Astrocyte (in vitro differentiated cells and primary cell): ENCODE results near the gene CCSER1. TPM values are rescaled to one million over a fixed set of nuclear protein-coding genes. Genes with fewer than 3 reads are reported as not detected.

Experiments used
- DNase-seq: peaks from one replicate; pipeline ENCODE4 v3.0.0-alpha.2; 2010; ENCODE audit warnings: low read depth
- FAIRE-seq: peaks from 2 replicates; lab custom pipeline; 2011; peaks lifted over from hg19 to GRCh38; lab: Jason Lieb, UNC
- H2AFZ ChIP-seq: 2 replicates; pipeline ENCODE4 v1.6.0; 2012; ENCODE audit warnings: low read depth, low read length, inconsistent platforms
- H3K27ac ChIP-seq: 2 replicates; pipeline ENCODE4 v1.5.1; 2011; ENCODE audit warnings: low read depth, low read length, inconsistent platforms
- H3K27me3 ChIP-seq: 2 replicates; pipeline ENCODE4 v1.6.0; 2011; ENCODE audit warnings: low read length, inconsistent platforms; ENCODE audit not compliant: insufficient read depth
- H3K36me3 ChIP-seq: 2 replicates; pipeline ENCODE4 v1.5.1; 2011; ENCODE audit warnings: low read length, inconsistent platforms; ENCODE audit not compliant: insufficient read depth
- H3K4me1 ChIP-seq: 2 replicates; pipeline ENCODE4 v1.5.1; 2011; ENCODE audit warnings: low read length, inconsistent platforms; ENCODE audit not compliant: insufficient read depth
- H3K4me2 ChIP-seq: 2 replicates; pipeline ENCODE4 v1.6.0; 2012; ENCODE audit warnings: low read length, inconsistent platforms
- H3K4me3 ChIP-seq: 2 replicates; pipeline ENCODE4 v1.5.1; 2011; ENCODE audit warnings: low read depth, mild to moderate bottlenecking, low read length, inconsistent platforms; ENCODE audit not compliant: insufficient read depth
- H3K79me2 ChIP-seq: 2 replicates; pipeline ENCODE4 v1.6.0; 2012; ENCODE audit warnings: mild to moderate bottlenecking, low read length, inconsistent platforms; ENCODE audit not compliant: insufficient read depth
- H3K9ac ChIP-seq: 2 replicates; pipeline ENCODE4 v1.6.0; 2012; ENCODE audit warnings: mild to moderate bottlenecking, low read length, inconsistent platforms
- H3K9me3 ChIP-seq: 2 replicates; pipeline ENCODE4 v1.5.1; 2012; ENCODE audit warnings: low read depth, mild to moderate bottlenecking, low read length, inconsistent platforms; ENCODE audit not compliant: insufficient read depth
- H4K20me1 ChIP-seq: 2 replicates; pipeline ENCODE4 v1.6.0; 2012; ENCODE audit warnings: low read length, inconsistent platforms; ENCODE audit not compliant: insufficient read depth
- H3K27ac Mint-ChIP-seq: one replicate; pipeline ENCODE4 v1.8.0; 2021; ENCODE audit warnings: mild to moderate bottlenecking, mixed read lengths; ENCODE audit not compliant: unreplicated experiment
- H3K27me3 Mint-ChIP-seq: one replicate; pipeline ENCODE4 v1.8.0; 2021; ENCODE audit warnings: low read depth, mixed read lengths; ENCODE audit not compliant: unreplicated experiment
- H3K36me3 Mint-ChIP-seq: one replicate; pipeline ENCODE4 v1.8.0; 2021; ENCODE audit warnings: low read depth, mixed read lengths; ENCODE audit not compliant: unreplicated experiment
- H3K4me1 Mint-ChIP-seq: one replicate; pipeline ENCODE4 v1.8.0; 2021; ENCODE audit warnings: low read depth, mixed read lengths; ENCODE audit not compliant: unreplicated experiment
- H3K4me3 Mint-ChIP-seq: one replicate; pipeline ENCODE4 v1.8.0; 2021; ENCODE audit warnings: mild to moderate bottlenecking, moderate library complexity, mixed read lengths; ENCODE audit not compliant: unreplicated experiment
- H3K9me3 Mint-ChIP-seq: one replicate; pipeline ENCODE4 v1.8.0; 2021; ENCODE audit warnings: mild to moderate bottlenecking, mixed read lengths; ENCODE audit not compliant: unreplicated experiment
- CTCF ChIP-seq: IDR thresholded peaks from 2 replicates; pipeline ENCODE4 v1.5.1; 2011; ENCODE audit warnings: low read depth, mild to moderate bottlenecking, inconsistent platforms, low read length, moderate library complexity; ENCODE audit not compliant: insufficient read depth
- EZH2 ChIP-seq: IDR thresholded peaks from 2 replicates; pipeline ENCODE4 v1.6.1; 2012; ENCODE audit warnings: mild to moderate bottlenecking, low read length, inconsistent platforms; ENCODE audit not compliant: insufficient read depth
- total RNA-seq: library from RNA; stranded (reverse); gene quantifications from 2 replicates; pipeline ENCODE4 v1.2.1, GENCODE V29; 2021

The CCSER1 gene
- total RNA-seq, 1 donor from 2014 or later: 2.2 TPM

- Mint-ChIP-seq H3K4me3 (no peak overlapping the region), H3K27ac (no peak overlapping the region), H3K27me3 (no peaks in the 10 kb centered on the region), H3K4me1 (no peaks in the 10 kb centered on the region), H3K9me3 (no peaks in the 10 kb centered on the region), H3K36me3 (no peaks in the 10 kb centered on the region)
- Histone ChIP-seq H3K27ac (no peak overlapping the region), H3K9me3 (no peaks in the 10 kb centered on the region), H3K9ac (no peak overlapping the region), H4K20me1 (no peaks in the 10 kb centered on the region), H3K4me2 (no peak overlapping the region), H2AFZ (no peak overlapping the region), H3K4me3 (no peak overlapping the region), H3K4me1 (no peaks in the 10 kb centered on the region), H3K79me2 (no peaks in the 10 kb centered on the region), H3K27me3 (no peaks in the 10 kb centered on the region), H3K36me3 (no peaks in the 10 kb centered on the region)
- no peak for TF ChIP-seq EZH2
- no peak for TF ChIP-seq CTCF
- DNase-seq: no peak
- FAIRE-seq: no peak
Observed at GRCh38 chr4:90855111-90855510, 727.9 kb downstream of the CCSER1 start.

- Mint-ChIP-seq H3K4me1 (no peaks in the 10 kb centered on the region), H3K27me3 (no peaks in the 10 kb centered on the region), H3K36me3 (no peaks in the 10 kb centered on the region), H3K4me3 (no peak overlapping the region), H3K27ac (no peak overlapping the region), H3K9me3 (no peaks in the 10 kb centered on the region)
- DNase-seq (no peak), FAIRE-seq (no peak)
- H3K4me2 ChIP-seq: no peak overlapping the region
- no peaks in the 10 kb centered on the region for H3K27me3 ChIP-seq
- no peaks in the 10 kb centered on the region for H3K79me2 ChIP-seq
- no peaks in the 10 kb centered on the region for H4K20me1 ChIP-seq
- no peak overlapping the region for H3K4me3 ChIP-seq
- no peaks in the 10 kb centered on the region for H3K4me1 ChIP-seq
- no peak overlapping the region for H3K9ac ChIP-seq
- no peak overlapping the region for H3K27ac ChIP-seq
- H2AFZ ChIP-seq: no peak overlapping the region
- TF ChIP-seq EZH2 (no peak), CTCF (no peak)
- no peaks in the 10 kb centered on the region for H3K9me3 ChIP-seq
- no peaks in the 10 kb centered on the region for H3K36me3 ChIP-seq
Observed at GRCh38 chr4:90857081-90857820, 730.1 kb downstream of the CCSER1 start.

- no peak for TF ChIP-seq EZH2
- TF ChIP-seq CTCF: no peak
- Histone ChIP-seq H3K4me1 (no peaks in the 10 kb centered on the region), H3K27me3 (no peaks in the 10 kb centered on the region), H3K36me3 (no peaks in the 10 kb centered on the region), H3K4me3 (no peak overlapping the region), H3K27ac (no peak overlapping the region), H4K20me1 (no peaks in the 10 kb centered on the region), H3K9me3 (no peaks in the 10 kb centered on the region), H3K4me2 (no peak overlapping the region), H3K9ac (no peak overlapping the region), H3K79me2 (no peaks in the 10 kb centered on the region), H2AFZ (no peak overlapping the region)
- Mint-ChIP-seq H3K4me3 (no peak overlapping the region), H3K4me1 (no peaks in the 10 kb centered on the region), H3K27me3 (no peaks in the 10 kb centered on the region), H3K9me3 (no peaks in the 10 kb centered on the region), H3K27ac (no peak overlapping the region), H3K36me3 (no peaks in the 10 kb centered on the region)
- FAIRE-seq (no peak), DNase-seq (no peak)
Observed at GRCh38 chr4:90875791-90876190, 748.6 kb downstream of the CCSER1 start.
